ENCODE results near the gene SOX2. TPM values are rescaled to one million over a fixed set of nuclear protein-coding genes. Genes with fewer than 3 reads are reported as not detected.

The SOX2 gene
- under 1 TPM in 1 of 2 donors, not detected in 1; 0.16 TPM for total RNA-seq

DNA sequence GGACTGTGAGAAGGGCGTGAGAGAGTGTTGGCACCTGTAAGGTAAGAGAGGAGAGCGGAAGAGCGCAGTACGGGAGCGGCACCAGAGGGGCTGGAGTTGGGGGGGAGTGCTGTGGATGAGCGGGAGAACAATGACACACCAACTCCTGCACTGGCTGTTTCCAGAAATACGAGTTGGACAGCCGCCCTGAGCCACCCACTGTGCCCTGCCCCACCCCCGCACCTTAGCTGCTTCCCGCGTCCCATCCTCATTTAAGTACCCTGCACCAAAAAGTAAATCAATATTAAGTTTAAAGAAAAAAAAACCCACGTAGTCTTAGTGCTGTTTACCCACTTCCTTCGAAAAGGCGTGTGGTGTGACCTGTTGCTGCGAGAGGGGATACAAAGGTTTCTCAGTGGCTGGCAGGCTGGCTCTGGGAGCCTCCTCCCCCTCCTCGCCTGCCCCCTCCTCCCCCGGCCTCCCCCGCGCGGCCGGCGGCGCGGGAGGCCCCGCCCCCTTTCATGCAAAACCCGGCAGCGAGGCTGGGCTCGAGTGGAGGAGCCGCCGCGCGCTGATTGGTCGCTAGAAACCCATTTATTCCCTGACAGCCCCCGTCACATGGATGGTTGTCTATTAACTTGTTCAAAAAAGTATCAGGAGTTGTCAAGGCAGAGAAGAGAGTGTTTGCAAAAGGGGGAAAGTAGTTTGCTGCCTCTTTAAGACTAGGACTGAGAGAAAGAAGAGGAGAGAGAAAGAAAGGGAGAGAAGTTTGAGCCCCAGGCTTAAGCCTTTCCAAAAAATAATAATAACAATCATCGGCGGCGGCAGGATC lies at the start of gene SOX2:
Gene SOX2, plus strand, starts transcription at position 601 of the 811 bp plus-strand sequence. CDS start 436 bp downstream, outside the sequence.
- no peak within 1 kb of the TSS for H3K27ac Mint-ChIP-seq
- peaks cover 67% of the 10 kb centered on the region for H3K27me3 Mint-ChIP-seq (ENCODE audit: low read depth)
- peaks cover 13% of the 10 kb centered on the region for H3K4me1 Mint-ChIP-seq (ENCODE audit: low read depth)
- no peak for DNase-seq
- H3K9me3 Mint-ChIP-seq, result peaks cover 0 to 2% of the 10 kb centered on the region in 2 donors
- H3K36me3 Mint-ChIP-seq (ENCODE audit: insufficient read depth in 2 of 2), result peaks cover 3 to 9% of the 10 kb centered on the region in 2 donors
- peak within 1 kb of the TSS; percentile 60 to 64 for H3K4me3 Mint-ChIP-seq
- ATAC-seq (replicated peaks in 1 of 2), result peak; percentile 46 to 50

DNA sequence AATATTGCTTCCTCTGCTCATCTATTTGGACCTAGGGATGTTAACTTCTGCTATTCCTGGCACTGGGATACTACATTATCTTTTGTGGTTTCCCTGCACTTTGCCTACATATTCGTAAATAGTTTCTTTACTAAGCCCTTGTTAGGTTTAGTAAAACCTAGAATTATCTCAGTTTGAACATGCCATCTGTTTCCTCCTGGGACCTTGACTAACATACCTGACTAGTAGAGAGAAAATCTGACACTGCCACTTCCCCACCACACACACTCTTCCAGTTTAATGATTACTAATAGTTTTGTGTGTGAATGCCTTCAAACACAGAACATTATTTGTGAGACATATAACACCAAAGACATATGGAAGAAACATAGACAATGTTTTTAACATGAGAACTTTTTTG lies 28.2 kb upstream of the SOX2 start:
- H3K9me3 Mint-ChIP-seq, result no peaks in the 10 kb centered on the region
- H3K27ac Mint-ChIP-seq, result no peak overlapping the region
- no peaks in the 10 kb centered on the region for H3K36me3 Mint-ChIP-seq (ENCODE audit: insufficient read depth in 2 of 2)
- ATAC-seq (replicated peaks in 1 of 2) (no peak), DNase-seq (no peak)
- no peaks in the 10 kb centered on the region for H3K4me1 Mint-ChIP-seq (ENCODE audit: low read depth)
- peaks cover 15% of the 10 kb centered on the region for H3K27me3 Mint-ChIP-seq (ENCODE audit: low read depth)
- H3K4me3 Mint-ChIP-seq, result no peak overlapping the region

DNA sequence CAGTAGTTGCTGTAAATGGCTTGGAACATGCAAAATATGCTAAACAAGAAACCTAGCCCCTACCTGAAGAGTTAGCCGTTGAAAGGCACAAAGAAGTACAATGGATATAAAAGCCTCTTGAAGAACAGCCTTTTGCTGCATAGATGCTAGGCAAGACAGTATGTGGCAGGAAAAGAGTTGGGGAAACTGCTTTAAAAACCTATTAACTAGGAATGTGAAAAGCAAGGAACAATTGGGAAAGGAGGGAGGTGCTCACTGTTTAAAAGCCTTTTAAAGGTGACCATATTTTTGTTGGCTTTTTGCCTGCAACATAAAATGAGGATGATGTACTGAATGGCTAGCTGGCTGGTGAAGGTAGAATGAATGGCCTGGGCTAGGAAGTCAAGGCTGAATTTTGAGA lies 24.5 kb upstream of the SOX2 start:
- DNase-seq (no peak), ATAC-seq (replicated peaks in 1 of 2) (no peak)
- Mint-ChIP-seq H3K4me1 (ENCODE audit: low read depth) (no peaks in the 10 kb centered on the region), H3K27ac (no peak overlapping the region), H3K4me3 (no peak overlapping the region), H3K9me3 (no peaks in the 10 kb centered on the region), H3K27me3 (ENCODE audit: low read depth) (peaks cover 35% of the 10 kb centered on the region), H3K36me3 (ENCODE audit: insufficient read depth in 2 of 2) (no peaks in the 10 kb centered on the region)

DNA sequence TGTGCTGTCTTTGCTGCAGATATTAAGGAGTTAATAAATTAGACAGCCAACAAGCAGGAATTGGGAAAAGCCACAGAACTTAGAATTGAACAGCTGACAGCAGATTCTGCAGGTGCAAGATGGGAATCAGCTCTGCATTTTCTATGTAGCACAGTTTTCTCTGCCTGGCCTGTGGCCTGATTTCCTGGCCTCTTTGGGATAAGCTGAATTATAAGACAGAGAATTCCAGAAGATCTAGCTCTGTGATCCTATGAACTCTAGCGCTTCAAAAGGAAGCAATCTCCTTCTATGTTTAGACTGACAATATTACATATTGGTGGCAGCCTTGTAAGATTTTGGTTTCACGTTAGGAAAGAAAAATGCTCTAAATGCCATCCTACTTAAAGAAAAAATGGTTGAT lies 24.0 kb upstream of the SOX2 start:
- H3K36me3 Mint-ChIP-seq (ENCODE audit: insufficient read depth in 2 of 2), result no peaks in the 10 kb centered on the region
- DNase-seq, result no peak
- peaks cover 40% of the 10 kb centered on the region for H3K27me3 Mint-ChIP-seq (ENCODE audit: low read depth)
- ATAC-seq (replicated peaks in 1 of 2), result no peak
- H3K9me3 Mint-ChIP-seq, result no peaks in the 10 kb centered on the region
- H3K27ac Mint-ChIP-seq, result no peak overlapping the region
- no peak overlapping the region for H3K4me3 Mint-ChIP-seq
- no peaks in the 10 kb centered on the region for H3K4me1 Mint-ChIP-seq (ENCODE audit: low read depth)

GRCh38 chr3:181689546-181689945 lies 22.2 kb upstream of the SOX2 start:
- Mint-ChIP-seq H3K4me3 (no peak overlapping the region), H3K9me3 (no peaks in the 10 kb centered on the region), H3K27me3 (ENCODE audit: low read depth) (peaks cover 27% of the 10 kb centered on the region), H3K4me1 (ENCODE audit: low read depth) (no peaks in the 10 kb centered on the region), H3K27ac (no peak overlapping the region), H3K36me3 (ENCODE audit: insufficient read depth in 2 of 2) (no peaks in the 10 kb centered on the region)
- ATAC-seq (replicated peaks in 1 of 2), result no peak
- DNase-seq, result no peak

GRCh38 chr3:181690769-181691168 lies 21.0 kb upstream of the SOX2 start:
- Mint-ChIP-seq H3K4me3 (no peak overlapping the region), H3K27ac (no peak overlapping the region), H3K9me3 (no peaks in the 10 kb centered on the region), H3K36me3 (ENCODE audit: insufficient read depth in 2 of 2) (no peaks in the 10 kb centered on the region), H3K27me3 (ENCODE audit: low read depth) (peaks cover 29% of the 10 kb centered on the region), H3K4me1 (ENCODE audit: low read depth) (peaks cover 3% of the 10 kb centered on the region)
- DNase-seq (no peak), ATAC-seq (replicated peaks in 1 of 2) (no peak)

DNA sequence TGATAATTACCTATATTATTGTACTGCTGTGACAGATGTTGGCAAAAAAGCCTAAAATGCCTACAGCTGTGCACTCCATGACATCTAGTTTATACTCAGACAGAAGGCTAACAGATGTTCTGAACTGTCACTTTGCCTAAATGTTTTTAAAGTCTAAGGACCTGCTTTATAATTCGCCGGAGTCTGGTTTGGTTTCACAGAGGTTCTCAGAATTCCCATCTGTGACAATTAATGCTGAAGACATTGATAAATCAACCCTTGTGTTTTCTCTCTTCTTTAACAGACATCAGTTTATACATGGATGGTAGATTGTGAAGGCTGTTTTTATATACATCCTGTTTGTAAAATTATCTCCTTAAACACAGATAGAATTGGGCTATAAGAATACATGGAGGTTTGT lies 19.8 kb upstream of the SOX2 start:
- ATAC-seq (replicated peaks in 1 of 2) (no peak), DNase-seq (no peak)
- Mint-ChIP-seq H3K36me3 (ENCODE audit: insufficient read depth in 2 of 2) (peaks cover 1 to 3% of the 10 kb centered on the region in 2 donors), H3K9me3 (no peaks in the 10 kb centered on the region), H3K4me1 (ENCODE audit: low read depth) (peaks cover 12% of the 10 kb centered on the region), H3K27ac (no peak overlapping the region), H3K4me3 (no peak overlapping the region), H3K27me3 (ENCODE audit: low read depth) (peaks cover 40% of the 10 kb centered on the region)

- H3K27ac Mint-ChIP-seq, result no peak overlapping the region
- peaks cover 12% of the 10 kb centered on the region for H3K4me1 Mint-ChIP-seq (ENCODE audit: low read depth)
- ATAC-seq (replicated peaks in 1 of 2) (no peak), DNase-seq (no peak)
- H3K27me3 Mint-ChIP-seq (ENCODE audit: low read depth), result peaks cover 47% of the 10 kb centered on the region
- no peaks in the 10 kb centered on the region for H3K9me3 Mint-ChIP-seq
- H3K4me3 Mint-ChIP-seq, result no peak overlapping the region
- peaks cover 2 to 4% of the 10 kb centered on the region in 2 donors for H3K36me3 Mint-ChIP-seq (ENCODE audit: insufficient read depth in 2 of 2)
These were observed 19.2 kb upstream of the SOX2 start for GRCh38 chr3:181692311-181693145.

- H3K4me3 Mint-ChIP-seq, result no peak overlapping the region
- peaks cover 54% of the 10 kb centered on the region for H3K27me3 Mint-ChIP-seq (ENCODE audit: low read depth)
- no peaks in the 10 kb centered on the region for H3K9me3 Mint-ChIP-seq
- peaks cover 12% of the 10 kb centered on the region for H3K4me1 Mint-ChIP-seq (ENCODE audit: low read depth)
- DNase-seq (no peak), ATAC-seq (replicated peaks in 1 of 2) (no peak)
- peaks cover 2 to 4% of the 10 kb centered on the region in 2 donors for H3K36me3 Mint-ChIP-seq (ENCODE audit: insufficient read depth in 2 of 2)
- H3K27ac Mint-ChIP-seq, result no peak overlapping the region
These were observed 18.4 kb upstream of the SOX2 start for GRCh38 chr3:181693280-181693679.

- peak; percentile 53 to 61 for ATAC-seq (replicated peaks in 1 of 2)
These were observed 16.7 kb upstream of the SOX2 start for GRCh38 chr3:181694805-181695660.

GRCh38 chr3:181695661-181696491 lies 15.8 kb upstream of the SOX2 start:
- H3K4me1 Mint-ChIP-seq (ENCODE audit: low read depth), result peaks cover 19% of the 10 kb centered on the region
- peaks cover 71% of the 10 kb centered on the region for H3K27me3 Mint-ChIP-seq (ENCODE audit: low read depth)
- no peak overlapping the region for H3K27ac Mint-ChIP-seq
- H3K9me3 Mint-ChIP-seq, result no peaks in the 10 kb centered on the region
- peak overlapping the region; percentile 50 to 72 for H3K4me3 Mint-ChIP-seq
- DNase-seq, result no peak
- peaks cover 2 to 4% of the 10 kb centered on the region in 2 donors for H3K36me3 Mint-ChIP-seq (ENCODE audit: insufficient read depth in 2 of 2)
- ATAC-seq (replicated peaks in 1 of 2), result no peak

More at GRCh38 chr3:181694805-181695660, 16.7 kb upstream of the SOX2 start:
- H3K36me3 Mint-ChIP-seq (ENCODE audit: insufficient read depth in 2 of 2), result peaks cover 2 to 4% of the 10 kb centered on the region in 2 donors
- peak overlapping the region; percentile 45 to 72 for H3K4me3 Mint-ChIP-seq
- peaks cover 71% of the 10 kb centered on the region for H3K27me3 Mint-ChIP-seq (ENCODE audit: low read depth)
- no peak for DNase-seq
- no peak overlapping the region for H3K27ac Mint-ChIP-seq
- H3K4me1 Mint-ChIP-seq (ENCODE audit: low read depth), result peaks cover 12% of the 10 kb centered on the region
- no peaks in the 10 kb centered on the region for H3K9me3 Mint-ChIP-seq

- Mint-ChIP-seq H3K27me3 (ENCODE audit: low read depth) (peaks cover 71% of the 10 kb centered on the region), H3K4me3 (peak overlapping the region; percentile 50 to 59), H3K9me3 (no peaks in the 10 kb centered on the region), H3K4me1 (ENCODE audit: low read depth) (peaks cover 23% of the 10 kb centered on the region), H3K36me3 (ENCODE audit: insufficient read depth in 2 of 2) (peaks cover 2 to 4% of the 10 kb centered on the region in 2 donors), H3K27ac (no peak overlapping the region)
- ATAC-seq (replicated peaks in 1 of 2) (no peak), DNase-seq (no peak)
These were observed 15.0 kb upstream of the SOX2 start for GRCh38 chr3:181696626-181697230.

Data from activated T-cell treated with anti-CD3 and anti-CD28 coated beads, Interleukin-2, amount 50 U/mL, for 72 hours (primary cell).